ENCODE data around the gene FATE1.

The FATE1 gene

DNA sequence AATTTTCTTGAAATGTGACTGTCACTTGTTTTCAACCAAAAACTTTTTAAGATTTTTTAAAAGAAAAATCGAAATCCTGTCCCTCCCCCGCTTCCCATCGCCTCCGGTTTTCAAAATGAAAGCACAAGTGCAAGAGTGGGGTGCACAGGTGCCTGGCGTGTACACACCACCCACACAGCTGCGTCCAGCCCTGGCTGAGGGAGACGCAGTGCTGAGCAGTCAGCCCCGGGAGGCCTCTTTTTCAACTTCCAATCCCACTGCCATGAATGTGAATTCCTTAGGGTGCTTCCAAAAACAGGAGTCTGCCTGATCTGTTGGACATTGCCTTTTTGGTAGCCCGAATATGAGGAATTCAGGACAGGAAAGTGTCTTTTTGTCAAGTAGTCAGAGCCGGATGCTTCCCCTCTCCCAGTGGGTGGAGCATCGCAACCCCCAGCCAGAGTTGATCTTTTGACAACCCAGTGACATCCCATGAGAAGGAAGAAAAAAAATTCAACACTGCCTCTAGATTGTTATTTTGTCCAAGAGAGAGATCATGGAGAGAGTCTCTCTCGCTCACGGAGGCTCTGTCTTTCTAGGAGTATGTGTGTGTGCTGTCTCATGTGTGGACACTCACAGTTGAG is 11.7 kb upstream of the FATE1 start:
- no peak for ATAC-seq

GRCh38 chrX:151708821-151709220 is 7.0 kb upstream of the FATE1 start:
- ATAC-seq = no peak

DNA sequence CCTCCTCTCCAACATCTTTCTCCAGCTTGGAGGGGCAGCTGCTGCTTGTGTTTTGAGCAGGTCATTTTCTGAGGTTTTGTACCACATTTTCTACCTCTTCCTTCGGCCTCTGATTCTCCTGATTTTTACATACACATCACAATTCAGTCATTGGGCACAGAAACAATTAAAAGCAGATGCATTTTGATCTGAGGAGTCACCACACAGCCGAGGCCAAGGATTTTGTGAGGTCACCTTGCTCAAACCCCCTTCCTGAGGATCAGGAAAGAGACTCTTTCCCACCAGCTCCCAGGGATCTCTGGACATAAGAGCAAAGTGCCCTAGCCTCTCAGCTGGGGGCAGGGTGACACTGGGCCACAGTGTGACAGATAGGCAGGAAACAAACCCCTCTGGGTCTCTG is 5.4 kb upstream of the FATE1 start:
- no peak for ATAC-seq

- no peak for ATAC-seq
These were observed 4.7 kb upstream of the FATE1 start for GRCh38 chrX:151711154-151711553.

DNA sequence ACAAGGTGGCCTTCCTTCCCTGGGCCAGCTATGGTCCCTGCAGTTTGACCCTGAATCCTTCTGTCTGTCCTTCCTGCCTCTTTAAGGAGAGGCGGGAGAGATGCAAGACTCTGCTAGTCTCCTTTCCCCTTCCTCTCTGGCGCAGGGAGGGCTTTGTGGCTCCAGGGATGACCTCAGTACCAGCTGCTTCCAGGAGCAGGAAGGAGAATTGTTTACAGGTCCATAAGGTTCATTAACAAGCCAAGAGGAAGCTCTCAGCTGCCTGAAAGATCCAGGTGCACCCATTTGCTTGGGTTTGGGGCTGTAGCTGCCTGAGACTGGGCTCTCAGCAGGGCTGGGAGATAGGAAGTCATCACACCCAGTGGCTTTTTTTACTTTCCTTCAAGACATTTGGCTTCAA is 4.0 kb upstream of the FATE1 start:
- ATAC-seq = no peak

DNA sequence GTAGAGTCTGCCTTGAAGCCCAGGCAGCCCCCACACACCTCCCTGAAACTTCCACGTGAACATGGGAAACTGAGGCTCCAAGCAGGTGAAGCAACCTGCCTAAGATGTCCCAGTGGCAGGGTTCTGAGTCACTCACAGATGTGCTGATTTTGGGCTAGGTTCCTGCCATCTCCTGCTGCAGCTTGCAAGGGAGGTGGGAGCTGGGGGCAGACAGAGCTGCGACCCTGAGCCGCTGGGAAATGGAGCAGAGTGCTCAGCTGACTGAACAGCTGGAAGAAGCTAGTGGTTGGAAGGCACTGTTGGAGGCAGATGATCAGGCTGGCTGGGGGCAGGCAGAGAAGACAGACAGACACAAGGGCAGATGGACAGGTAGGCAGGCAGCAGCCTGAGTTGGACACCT is 3.6 kb upstream of the FATE1 start:
- no peak for ATAC-seq

GRCh38 chrX:151713849-151714248 is 2.0 kb upstream of the FATE1 start:
- ATAC-seq = no peak

GRCh38 chrX:151714362-151714761 is 1.5 kb upstream of the FATE1 start:
- no peak for ATAC-seq

DNA sequence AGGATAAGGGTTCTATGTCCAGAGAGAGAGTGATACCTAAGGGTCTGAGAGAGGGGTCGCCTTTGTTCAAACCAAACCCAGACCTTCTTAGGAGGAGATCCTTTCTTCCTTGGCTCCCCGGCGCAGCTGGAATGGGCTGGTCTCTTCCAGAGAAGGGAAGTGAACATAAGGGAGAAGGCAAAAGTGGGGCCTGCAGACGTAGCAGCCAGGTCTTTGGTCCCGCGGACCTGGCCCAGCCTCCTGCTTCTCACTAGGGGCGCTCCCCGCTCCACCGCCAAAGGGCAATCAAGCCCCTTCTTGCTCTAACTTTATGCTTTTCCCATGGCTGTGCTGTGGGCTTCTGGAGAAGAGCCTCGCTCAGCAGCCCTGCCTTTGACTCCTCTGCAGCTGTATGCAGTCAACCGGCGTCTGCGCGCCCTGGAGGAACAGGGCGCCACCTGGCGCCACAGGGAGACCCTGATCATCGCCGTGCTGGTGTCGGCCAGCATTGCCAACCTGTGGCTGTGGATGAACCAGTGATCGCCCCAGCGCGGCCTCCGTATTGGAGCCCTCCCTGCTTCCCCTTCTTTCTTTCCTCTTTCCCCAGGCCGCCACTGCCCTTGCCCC is 6.5 kb downstream of the FATE1 start:
- no peak for ATAC-seq

- ATAC-seq = no peak
These were observed 7.4 kb downstream of the FATE1 start for GRCh38 chrX:151723156-151723760.

DNA sequence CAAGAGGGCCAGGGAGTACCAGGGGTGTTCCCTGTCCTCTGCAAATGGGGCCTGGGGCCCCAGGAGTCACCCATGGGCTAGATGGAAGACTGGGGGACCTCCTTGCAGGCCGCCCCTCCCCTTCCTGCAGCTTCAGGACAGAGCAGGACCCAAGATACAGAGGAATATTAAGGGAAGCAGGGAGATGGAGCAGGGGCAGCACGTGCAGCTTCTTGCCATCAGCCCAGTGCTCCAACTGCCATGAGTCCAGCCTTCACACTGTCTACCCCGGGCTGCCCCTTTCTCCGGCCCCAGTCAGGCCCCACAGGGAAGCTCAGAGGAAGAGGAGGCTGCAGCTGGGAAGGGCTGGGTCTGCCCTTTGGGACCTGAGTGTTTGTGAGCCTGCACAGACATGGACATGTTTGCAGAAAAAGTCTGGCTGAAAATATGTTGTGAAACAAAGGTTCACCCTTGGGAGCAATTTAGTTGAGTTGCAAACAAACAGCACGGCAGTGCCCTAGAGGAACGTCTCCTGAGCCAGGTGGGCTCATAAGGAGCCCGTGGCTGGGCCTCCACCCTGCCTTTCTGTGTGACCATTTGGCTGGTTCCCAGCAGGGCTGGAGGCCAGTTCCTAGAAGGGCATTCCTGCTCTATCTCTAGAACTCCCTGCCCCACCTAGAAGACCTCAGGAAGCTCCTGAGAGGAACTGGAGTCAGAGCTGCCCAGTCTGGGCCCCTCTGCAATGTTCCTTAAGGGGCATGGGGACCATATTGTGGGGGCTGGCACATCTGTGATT is 8.9 kb downstream of the FATE1 start:
- no peak for ATAC-seq

GRCh38 chrX:151725338-151725614 is 9.4 kb downstream of the FATE1 start:
- no peak for ATAC-seq

DNA sequence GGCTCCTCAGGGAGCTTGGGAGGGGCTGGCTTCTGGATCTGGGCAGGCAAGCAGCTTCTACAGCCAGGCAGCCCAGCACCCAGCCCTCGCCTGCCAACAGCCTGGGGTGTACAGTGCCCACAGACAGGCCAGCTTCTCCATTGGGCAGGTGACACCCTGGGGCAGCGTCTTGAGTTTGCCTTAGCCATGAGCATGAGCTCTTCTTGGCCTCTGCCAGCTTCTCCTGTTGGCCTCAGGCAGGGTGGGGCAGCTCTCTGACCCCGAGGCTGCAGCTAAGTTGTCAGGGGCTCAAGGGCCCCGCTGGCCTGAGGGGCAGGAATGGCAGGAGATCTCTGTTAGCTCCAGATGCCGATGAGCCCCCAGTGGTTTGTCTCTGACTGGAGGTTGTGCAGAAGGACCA is 10.9 kb downstream of the FATE1 start:
- ATAC-seq = no peak

GRCh38 chrX:151727346-151727745 is 11.5 kb downstream of the FATE1 start:
- ATAC-seq = no peak

GRCh38 chrX:151729056-151729725 is 13.4 kb downstream of the FATE1 start:
- no peak for ATAC-seq

- ATAC-seq = no peak
These were observed 18.6 kb downstream of the FATE1 start, which contains the start of gene CNGA2 for GRCh38 chrX:151734446-151734845. TSS of gene CNGA2 (plus strand) at chrX:151734746. CDS start at chrX:151738484, 3,738 bp downstream.

DNA sequence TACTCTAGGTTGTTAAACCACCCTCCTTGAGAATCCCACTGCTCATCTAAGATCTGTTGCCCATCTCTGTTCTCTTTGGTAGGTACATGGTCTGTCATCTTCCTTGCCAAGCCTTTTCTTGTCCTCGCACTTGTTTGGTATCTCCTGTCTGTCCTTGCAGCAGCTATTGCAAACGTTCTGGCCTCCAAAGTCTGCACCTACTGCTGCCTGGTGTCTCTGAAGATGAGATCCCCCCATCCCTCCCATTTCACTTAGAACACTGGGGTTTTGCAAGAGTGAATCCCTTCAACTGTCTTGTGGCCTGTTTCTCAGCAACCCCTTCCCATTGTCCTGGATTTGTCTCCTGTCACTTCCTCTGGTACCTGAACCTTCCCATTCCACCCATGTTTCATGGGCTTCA is 19.4 kb downstream of the FATE1 start:
- no peak for ATAC-seq

GRCh38 chrX:151736685-151737084 is 20.9 kb downstream of the FATE1 start:
- no peak for ATAC-seq

GRCh38 chrX:151737494-151737893 is 21.7 kb downstream of the FATE1 start:
- ATAC-seq = no peak

- no peak for ATAC-seq
These were observed 22.9 kb downstream of the FATE1 start for GRCh38 chrX:151738751-151739150.

- ATAC-seq = no peak
These were observed 25.8 kb downstream of the FATE1 start for GRCh38 chrX:151741606-151742005.

DNA sequence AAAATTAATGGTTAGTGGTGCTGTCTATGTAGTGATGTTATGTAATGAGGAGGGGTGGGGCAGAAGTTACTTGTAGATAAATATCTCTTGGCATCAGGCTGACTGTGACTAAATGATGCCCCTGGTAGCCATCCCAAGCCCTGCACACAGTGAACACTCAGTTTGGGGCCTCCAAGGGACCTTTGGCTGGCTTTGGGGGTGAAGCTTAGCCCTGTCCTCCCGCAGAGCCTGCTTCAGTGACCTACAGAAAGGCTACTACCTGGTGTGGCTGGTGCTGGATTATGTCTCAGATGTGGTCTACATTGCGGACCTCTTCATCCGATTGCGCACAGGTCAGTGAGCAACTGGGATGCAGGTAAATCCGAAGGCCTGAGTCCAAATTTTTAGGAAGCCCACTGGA is 26.5 kb downstream of the FATE1 start:
- ATAC-seq = no peak

All from activated CD4-positive, CD25-positive, alpha-beta regulatory T cell treated with anti-CD3 and anti-CD28 coated beads, Interleukin-2, amount 50 U/mL, for 24 hours (primary cell).